Measurements from ENCODE around the gene TTC39B.

TTC39B gene

GRCh38 chr9:15116130-15116580 lies 190.9 kb downstream of the TTC39B start:
- DNase-seq: no peak

GRCh38 chr9:15115702-15116101 lies 191.3 kb downstream of the TTC39B start:
- no peak for DNase-seq

GRCh38 chr9:15115041-15115440 lies 192.0 kb downstream of the TTC39B start:
- no peak for DNase-seq
